ENCODE results near the gene DNAJB12.
A peak's percentile ranks its signal among the peaks of the same experiment; 100 is the strongest.

Gene DNAJB12

DNA sequence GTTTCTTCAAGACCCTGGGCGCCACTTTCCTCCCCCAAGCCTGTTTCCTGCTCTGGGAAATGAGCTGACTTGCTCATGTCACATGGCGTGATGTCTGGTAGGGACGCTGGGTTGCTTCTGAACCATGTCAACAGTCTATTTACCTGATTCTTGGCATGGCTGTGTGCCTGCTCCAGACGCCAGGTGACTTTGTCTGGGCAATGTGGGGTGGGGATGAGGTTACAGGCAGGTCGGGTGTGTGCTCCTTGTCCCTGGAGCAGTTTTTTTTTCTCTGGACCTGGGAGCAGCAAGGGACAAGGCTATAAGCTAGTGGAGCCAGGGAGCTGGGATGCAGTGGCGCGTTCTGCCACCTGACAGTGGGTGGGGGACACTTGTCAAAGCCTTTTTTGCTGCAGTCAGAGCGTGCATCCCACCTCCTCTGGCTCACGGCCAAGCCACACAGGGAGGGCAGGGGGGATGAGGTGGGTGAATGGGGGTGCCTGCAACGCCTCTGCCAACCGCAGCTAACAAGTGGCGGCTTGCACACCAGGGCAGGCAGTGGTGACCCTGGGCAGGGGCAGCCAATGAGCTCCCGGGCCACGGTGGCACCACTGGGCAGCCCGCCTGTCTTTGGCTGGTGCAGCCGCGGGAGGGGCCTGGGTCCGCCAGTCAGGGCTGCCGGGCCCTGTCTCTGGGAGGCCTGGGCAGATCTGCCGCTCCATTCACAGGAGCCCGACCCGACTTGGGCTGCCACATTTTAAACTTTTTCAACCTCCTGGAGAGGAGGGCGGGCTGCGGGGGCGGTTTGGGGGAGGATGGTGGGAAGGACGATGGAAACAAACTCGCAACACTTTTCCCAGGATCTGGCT, 22.9 kb downstream of the DNAJB12 start (continued):
- peak; percentile 74 for TF ChIP-seq ZNF362 (tag by site-specific recombination; IDR thresholded peaks at IDR 0.05)
- TF ChIP-seq ZNF692 (tag by site-specific recombination; IDR thresholded peaks at IDR 0.05), result peak; percentile 20; the same call in 1 of the 2 replicates
- TF ChIP-seq WT1 (tag by site-specific recombination; IDR thresholded peaks at IDR 0.05), result peak; percentile 85
- peak; percentile 80; the same call in 1 of the 2 replicates for TF ChIP-seq ZNF610 (tag by site-specific recombination; IDR thresholded peaks at IDR 0.05; ENCODE audit: borderline replicate concordance)
- TF ChIP-seq GLIS2 (tag by site-specific recombination; IDR thresholded peaks at IDR 0.05), result peak; percentile 98
- peak; percentile 79 for TF ChIP-seq ZNF843 (tag by site-specific recombination; IDR thresholded peaks at IDR 0.05)
- TF ChIP-seq HOXC10 (CRISPR knock-in tag; IDR thresholded peaks at IDR 0.05), result no peak
- TF ChIP-seq HOXD13 (CRISPR knock-in tag; IDR thresholded peaks at IDR 0.05; ENCODE audit: borderline replicate concordance), result no peak
- TF ChIP-seq, protein P1, sequence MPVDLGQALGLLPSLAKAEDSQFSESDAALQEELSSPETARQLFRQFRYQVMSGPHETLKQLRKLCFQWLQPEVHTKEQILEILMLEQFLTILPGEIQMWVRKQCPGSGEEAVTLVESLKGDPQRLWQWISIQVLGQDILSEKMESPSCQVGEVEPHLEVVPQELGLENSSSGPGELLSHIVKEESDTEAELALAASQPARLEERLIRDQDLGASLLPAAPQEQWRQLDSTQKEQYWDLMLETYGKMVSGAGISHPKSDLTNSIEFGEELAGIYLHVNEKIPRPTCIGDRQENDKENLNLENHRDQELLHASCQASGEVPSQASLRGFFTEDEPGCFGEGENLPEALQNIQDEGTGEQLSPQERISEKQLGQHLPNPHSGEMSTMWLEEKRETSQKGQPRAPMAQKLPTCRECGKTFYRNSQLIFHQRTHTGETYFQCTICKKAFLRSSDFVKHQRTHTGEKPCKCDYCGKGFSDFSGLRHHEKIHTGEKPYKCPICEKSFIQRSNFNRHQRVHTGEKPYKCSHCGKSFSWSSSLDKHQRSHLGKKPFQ (tag by site-specific recombination; IDR thresholded peaks at IDR 0.05), result peak; percentile 82
- TF ChIP-seq ZNF560 (tag by site-specific recombination; IDR thresholded peaks at IDR 0.05; ENCODE audit: borderline replicate concordance), result no peak
- peak; percentile 79 for TF ChIP-seq ZSCAN30 (tag by site-specific recombination; IDR thresholded peaks at IDR 0.05)
- no peak; the same call in 1 of the 2 replicates for TF ChIP-seq ZNF10 (tag by site-specific recombination; IDR thresholded peaks at IDR 0.05)
- TF ChIP-seq ZNF707 (tag by site-specific recombination; IDR thresholded peaks at IDR 0.05), result no peak
- no peak for TF ChIP-seq ZNF175 (tag by site-specific recombination; IDR thresholded peaks at IDR 0.05)
- TF ChIP-seq ZNF266 (tag by site-specific recombination; IDR thresholded peaks at IDR 0.05; ENCODE audit: low read depth), result no peak
- no peak for TF ChIP-seq ZNF202 (tag by site-specific recombination; IDR thresholded peaks at IDR 0.05; ENCODE audit: borderline replicate concordance)
- TF ChIP-seq, protein P2, sequence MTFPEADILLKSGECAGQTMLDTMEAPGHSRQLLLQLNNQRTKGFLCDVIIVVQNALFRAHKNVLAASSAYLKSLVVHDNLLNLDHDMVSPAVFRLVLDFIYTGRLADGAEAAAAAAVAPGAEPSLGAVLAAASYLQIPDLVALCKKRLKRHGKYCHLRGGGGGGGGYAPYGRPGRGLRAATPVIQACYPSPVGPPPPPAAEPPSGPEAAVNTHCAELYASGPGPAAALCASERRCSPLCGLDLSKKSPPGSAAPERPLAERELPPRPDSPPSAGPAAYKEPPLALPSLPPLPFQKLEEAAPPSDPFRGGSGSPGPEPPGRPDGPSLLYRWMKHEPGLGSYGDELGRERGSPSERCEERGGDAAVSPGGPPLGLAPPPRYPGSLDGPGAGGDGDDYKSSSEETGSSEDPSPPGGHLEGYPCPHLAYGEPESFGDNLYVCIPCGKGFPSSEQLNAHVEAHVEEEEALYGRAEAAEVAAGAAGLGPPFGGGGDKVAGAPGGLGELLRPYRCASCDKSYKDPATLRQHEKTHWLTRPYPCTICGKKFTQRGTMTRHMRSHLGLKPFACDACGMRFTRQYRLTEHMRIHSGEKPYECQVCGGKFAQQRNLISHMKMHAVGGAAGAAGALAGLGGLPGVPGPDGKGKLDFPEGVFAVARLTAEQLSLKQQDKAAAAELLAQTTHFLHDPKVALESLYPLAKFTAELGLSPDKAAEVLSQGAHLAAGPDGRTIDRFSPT (tag by site-specific recombination; IDR thresholded peaks at IDR 0.05), result peak; percentile 91
- TF ChIP-seq ZNF670 (tag by site-specific recombination; IDR thresholded peaks at IDR 0.05; ENCODE audit: low read depth), result no peak
- TF ChIP-seq ZNF629 (tag by site-specific recombination; IDR thresholded peaks at IDR 0.05), result peak; percentile 62
- TF ChIP-seq, protein P3, sequence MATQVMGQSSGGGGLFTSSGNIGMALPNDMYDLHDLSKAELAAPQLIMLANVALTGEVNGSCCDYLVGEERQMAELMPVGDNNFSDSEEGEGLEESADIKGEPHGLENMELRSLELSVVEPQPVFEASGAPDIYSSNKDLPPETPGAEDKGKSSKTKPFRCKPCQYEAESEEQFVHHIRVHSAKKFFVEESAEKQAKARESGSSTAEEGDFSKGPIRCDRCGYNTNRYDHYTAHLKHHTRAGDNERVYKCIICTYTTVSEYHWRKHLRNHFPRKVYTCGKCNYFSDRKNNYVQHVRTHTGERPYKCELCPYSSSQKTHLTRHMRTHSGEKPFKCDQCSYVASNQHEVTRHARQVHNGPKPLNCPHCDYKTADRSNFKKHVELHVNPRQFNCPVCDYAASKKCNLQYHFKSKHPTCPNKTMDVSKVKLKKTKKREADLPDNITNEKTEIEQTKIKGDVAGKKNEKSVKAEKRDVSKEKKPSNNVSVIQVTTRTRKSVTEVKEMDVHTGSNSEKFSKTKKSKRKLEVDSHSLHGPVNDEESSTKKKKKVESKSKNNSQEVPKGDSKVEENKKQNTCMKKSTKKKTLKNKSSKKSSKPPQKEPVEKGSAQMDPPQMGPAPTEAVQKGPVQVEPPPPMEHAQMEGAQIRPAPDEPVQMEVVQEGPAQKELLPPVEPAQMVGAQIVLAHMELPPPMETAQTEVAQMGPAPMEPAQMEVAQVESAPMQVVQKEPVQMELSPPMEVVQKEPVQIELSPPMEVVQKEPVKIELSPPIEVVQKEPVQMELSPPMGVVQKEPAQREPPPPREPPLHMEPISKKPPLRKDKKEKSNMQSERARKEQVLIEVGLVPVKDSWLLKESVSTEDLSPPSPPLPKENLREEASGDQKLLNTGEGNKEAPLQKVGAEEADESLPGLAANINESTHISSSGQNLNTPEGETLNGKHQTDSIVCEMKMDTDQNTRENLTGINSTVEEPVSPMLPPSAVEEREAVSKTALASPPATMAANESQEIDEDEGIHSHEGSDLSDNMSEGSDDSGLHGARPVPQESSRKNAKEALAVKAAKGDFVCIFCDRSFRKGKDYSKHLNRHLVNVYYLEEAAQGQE (tag by site-specific recombination; IDR thresholded peaks at IDR 0.05), result no peak
- peak; percentile 92 for TF ChIP-seq ZNF423 (tag by site-specific recombination; IDR thresholded peaks at IDR 0.05)
- TF ChIP-seq ZIC2 (tag by site-specific recombination; IDR thresholded peaks at IDR 0.05), result peak; percentile 77
- TF ChIP-seq ZNF155 (tag by site-specific recombination; IDR thresholded peaks at IDR 0.05), result no peak
- TF ChIP-seq KLF7 (tag by site-specific recombination; IDR thresholded peaks at IDR 0.05; ENCODE audit: borderline replicate concordance), result no peak; the same call in 1 of the 2 replicates
- TF ChIP-seq ZNF404 (tag by site-specific recombination; IDR thresholded peaks at IDR 0.05), result no peak
- no peak for TF ChIP-seq ZNF704 (tag by site-specific recombination; IDR thresholded peaks at IDR 0.05)
- TF ChIP-seq SP2 (tag by site-specific recombination; IDR thresholded peaks at IDR 0.05), result peak; percentile 95
- TF ChIP-seq ZNF433 (tag by site-specific recombination; IDR thresholded peaks at IDR 0.05; ENCODE audit: low read depth), result no peak
- no peak for TF ChIP-seq ZNF16 (tag by site-specific recombination; IDR thresholded peaks at IDR 0.05; ENCODE audit: low read depth)
